Activated naive CD8-positive, alpha-beta T cell treated with anti-CD3 and anti-CD28 coated beads for 36 hours (primary cell): ENCODE data around the gene LBR. TPM values are rescaled to one million over a fixed set of nuclear protein-coding genes. Genes with fewer than 3 reads are reported as not detected.

ENCODE experiments used
- DNase-seq: peaks from one replicate; pipeline ENCODE4 v3.0.0; 2021
- H3K27ac Mint-ChIP-seq: one replicate; pipeline ENCODE4 v1.8.0; 2022; ENCODE audit warnings: mild to moderate bottlenecking, moderate library complexity, mixed read lengths
- H3K27me3 Mint-ChIP-seq: one replicate; pipeline ENCODE4 v1.8.0; 2022; ENCODE audit warnings: mild to moderate bottlenecking, mixed read lengths
- H3K36me3 Mint-ChIP-seq: one replicate; pipeline ENCODE4 v1.8.0; 2021; ENCODE audit warnings: mild to moderate bottlenecking, mixed read lengths
- H3K4me1 Mint-ChIP-seq: one replicate; pipeline ENCODE4 v1.8.0; 2021; ENCODE audit warnings: mixed read lengths
- H3K4me3 Mint-ChIP-seq: one replicate; pipeline ENCODE4 v1.8.0; 2022; ENCODE audit warnings: mild to moderate bottlenecking, moderate library complexity, mixed read lengths
- H3K9me3 Mint-ChIP-seq: one replicate; pipeline ENCODE4 v1.8.0; 2022; ENCODE audit warnings: mixed read lengths
- total RNA-seq, 2 experiments: library from RNA; stranded (reverse); gene quantifications; one replicate each; pipeline ENCODE4 v1.2.3, GENCODE V29; 2021

The LBR gene
- total RNA-seq, 2 experiments from 2014 or later: 128 to 140 TPM

DNA sequence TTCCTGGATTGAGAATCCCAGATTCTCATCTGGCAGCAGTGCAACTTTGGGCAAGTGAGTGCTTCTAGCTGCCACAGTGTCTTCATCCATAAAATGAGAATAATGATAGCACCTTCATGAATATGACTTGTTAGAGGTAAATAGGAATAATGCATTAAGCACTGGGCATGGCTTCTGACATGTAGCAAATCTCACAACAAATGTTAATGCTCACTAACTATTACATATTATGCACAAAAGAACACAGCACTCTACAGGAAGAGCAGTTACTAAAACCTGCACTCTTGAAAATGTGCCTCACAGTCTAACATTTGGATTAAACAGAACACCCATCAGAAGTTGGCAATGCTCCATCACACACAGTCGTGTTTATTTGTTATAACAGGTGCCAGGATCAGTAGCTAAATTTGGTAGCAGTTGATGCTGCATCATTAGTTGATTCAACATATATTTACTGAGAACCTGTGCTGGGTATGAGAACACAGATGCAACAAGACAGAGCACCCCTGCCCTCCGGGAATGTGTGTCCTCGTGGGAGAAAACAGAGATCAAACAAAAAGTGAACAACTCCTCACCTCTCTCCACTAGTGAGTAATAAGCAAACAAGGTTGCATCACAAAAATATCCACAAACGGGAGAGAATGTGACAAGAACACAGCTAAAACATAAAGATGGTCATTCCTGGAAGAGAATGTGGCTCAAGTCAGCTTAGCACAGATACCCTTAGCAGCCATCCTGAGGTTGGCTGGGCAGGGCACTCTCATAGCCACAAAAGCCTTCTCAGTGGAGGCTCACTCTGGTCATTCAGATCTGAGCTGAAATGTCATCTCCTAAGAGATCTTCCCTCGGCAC, 26.2 kb upstream of the LBR start:
- Mint-ChIP-seq H3K4me1 (peaks cover 32% of the 10 kb centered on the region), H3K9me3 (no peaks in the 10 kb centered on the region), H3K4me3 (peak overlapping the region; percentile 24), H3K27me3 (no peaks in the 10 kb centered on the region), H3K36me3 (no peaks in the 10 kb centered on the region), H3K27ac (peak overlapping the region; percentile 25)
- no peak for DNase-seq

- Mint-ChIP-seq H3K27me3 (no peaks in the 10 kb centered on the region), H3K4me3 (no peak overlapping the region), H3K27ac (no peak overlapping the region), H3K36me3 (no peaks in the 10 kb centered on the region), H3K9me3 (no peaks in the 10 kb centered on the region), H3K4me1 (peaks cover 32% of the 10 kb centered on the region)
- DNase-seq: no peak
These were observed 24.1 kb upstream of the LBR start for GRCh38 chr1:225451840-225452515.

DNA sequence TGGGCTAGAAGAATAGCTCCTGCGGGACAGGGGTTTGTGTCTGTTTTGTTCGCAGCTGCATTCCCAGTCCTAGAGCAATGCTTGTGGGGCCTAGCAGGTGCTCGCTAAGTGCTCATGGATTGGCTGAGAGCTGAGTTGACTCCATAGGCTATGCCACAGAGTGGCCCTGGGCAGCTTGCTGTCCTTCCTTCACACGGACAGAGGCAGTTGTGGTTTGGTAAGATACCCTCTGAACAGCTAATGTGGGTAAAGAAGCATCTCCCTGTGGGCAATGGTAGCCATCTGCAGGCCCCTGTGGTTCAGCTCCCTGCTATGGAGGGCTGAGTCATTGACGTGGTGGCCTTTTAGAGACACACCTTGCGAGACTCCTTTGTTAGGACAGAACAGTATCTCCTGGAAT, 23.5 kb upstream of the LBR start:
- Mint-ChIP-seq H3K36me3 (no peaks in the 10 kb centered on the region), H3K4me1 (peaks cover 35% of the 10 kb centered on the region), H3K4me3 (no peak overlapping the region), H3K27ac (no peak overlapping the region), H3K9me3 (no peaks in the 10 kb centered on the region), H3K27me3 (no peaks in the 10 kb centered on the region)
- DNase-seq: no peak

GRCh38 chr1:225450491-225451191, 22.8 kb upstream of the LBR start:
- no peak for DNase-seq
- H3K27ac Mint-ChIP-seq: no peak overlapping the region
- H3K36me3 Mint-ChIP-seq: no peaks in the 10 kb centered on the region
- no peaks in the 10 kb centered on the region for H3K9me3 Mint-ChIP-seq
- no peak overlapping the region for H3K4me3 Mint-ChIP-seq
- peaks cover 42% of the 10 kb centered on the region for H3K4me1 Mint-ChIP-seq
- no peaks in the 10 kb centered on the region for H3K27me3 Mint-ChIP-seq

DNA sequence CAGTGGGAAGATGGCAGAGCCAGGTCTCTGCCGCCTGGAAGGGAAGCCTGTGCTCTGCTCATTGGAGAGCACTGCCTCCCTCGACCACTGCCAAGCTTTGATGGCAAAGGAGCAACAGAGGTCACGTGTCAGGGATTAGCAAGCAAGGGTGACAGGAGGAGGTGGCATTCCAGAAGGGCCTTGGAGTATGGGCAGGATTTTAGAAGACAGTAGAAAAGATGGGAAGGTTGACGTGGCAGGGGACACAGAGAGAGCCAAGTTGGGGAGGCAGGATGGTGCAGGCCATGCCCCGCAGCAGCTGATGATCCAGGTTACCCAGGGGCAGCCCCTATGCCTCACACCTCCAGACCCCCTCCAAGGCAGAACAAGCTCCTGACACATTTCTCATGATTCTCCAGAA, 21.9 kb upstream of the LBR start:
- Mint-ChIP-seq H3K27ac (no peak overlapping the region), H3K4me1 (peaks cover 48% of the 10 kb centered on the region), H3K27me3 (no peaks in the 10 kb centered on the region), H3K4me3 (no peak overlapping the region), H3K36me3 (no peaks in the 10 kb centered on the region), H3K9me3 (no peaks in the 10 kb centered on the region)
- no peak for DNase-seq

DNA sequence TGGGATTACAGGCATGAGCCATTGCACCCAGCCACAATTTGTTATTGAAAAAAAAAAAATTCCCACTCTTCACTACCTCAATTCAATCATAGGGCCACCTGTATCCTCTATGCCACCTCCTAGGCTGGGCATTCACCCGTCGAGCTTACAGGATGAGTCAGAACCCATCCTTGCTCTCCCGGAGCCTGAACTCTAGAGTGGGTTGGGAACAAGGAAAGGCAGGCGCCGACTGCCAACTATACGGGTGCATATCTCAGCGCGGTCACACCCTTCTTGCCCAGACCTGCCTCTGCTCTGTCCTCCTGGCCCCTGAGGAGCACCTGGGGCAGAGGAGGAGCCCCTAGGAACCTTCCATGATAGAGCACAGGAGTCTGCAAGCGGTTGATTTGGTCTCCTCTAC, 21.4 kb upstream of the LBR start:
- no peak for DNase-seq
- Mint-ChIP-seq H3K27me3 (no peaks in the 10 kb centered on the region), H3K36me3 (no peaks in the 10 kb centered on the region), H3K4me3 (no peak overlapping the region), H3K4me1 (peaks cover 48% of the 10 kb centered on the region), H3K9me3 (no peaks in the 10 kb centered on the region), H3K27ac (no peak overlapping the region)

DNA sequence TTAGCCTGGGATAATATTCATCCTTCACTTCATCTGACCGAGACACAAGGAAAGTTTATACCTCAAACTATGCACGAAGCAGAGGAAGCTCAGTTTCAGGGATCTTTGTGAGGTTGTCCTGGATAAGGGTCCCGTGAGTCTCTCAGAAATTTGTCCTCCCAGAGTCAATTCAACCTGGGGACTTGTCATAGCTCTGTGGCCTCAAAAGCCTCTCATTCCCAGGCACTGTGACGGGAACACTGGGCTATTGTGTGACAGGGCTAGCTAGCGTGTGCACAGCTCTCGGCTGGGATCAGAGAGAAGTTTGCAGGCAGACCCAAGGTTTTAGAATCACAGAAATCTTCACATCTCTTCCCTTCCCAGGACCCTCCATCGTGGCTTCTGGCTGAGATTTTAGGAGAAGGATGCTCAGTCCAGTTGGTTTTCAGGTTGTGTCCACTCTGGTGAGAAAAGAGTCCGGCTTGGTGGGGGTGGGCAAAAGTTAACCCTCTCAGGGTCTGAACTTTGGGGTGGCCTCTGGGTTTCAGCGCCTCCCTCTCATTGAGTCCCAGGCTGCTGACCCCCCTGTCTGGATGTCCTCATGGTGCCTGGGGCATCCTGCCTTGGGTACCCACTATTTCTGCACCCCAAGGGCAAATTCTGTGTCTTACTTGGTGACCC, 20.4 kb upstream of the LBR start:
- H3K4me3 Mint-ChIP-seq: no peak overlapping the region
- no peaks in the 10 kb centered on the region for H3K36me3 Mint-ChIP-seq
- H3K27me3 Mint-ChIP-seq: no peaks in the 10 kb centered on the region
- no peak for DNase-seq
- H3K27ac Mint-ChIP-seq: no peak overlapping the region
- H3K4me1 Mint-ChIP-seq: peaks cover 45% of the 10 kb centered on the region
- no peaks in the 10 kb centered on the region for H3K9me3 Mint-ChIP-seq

DNA sequence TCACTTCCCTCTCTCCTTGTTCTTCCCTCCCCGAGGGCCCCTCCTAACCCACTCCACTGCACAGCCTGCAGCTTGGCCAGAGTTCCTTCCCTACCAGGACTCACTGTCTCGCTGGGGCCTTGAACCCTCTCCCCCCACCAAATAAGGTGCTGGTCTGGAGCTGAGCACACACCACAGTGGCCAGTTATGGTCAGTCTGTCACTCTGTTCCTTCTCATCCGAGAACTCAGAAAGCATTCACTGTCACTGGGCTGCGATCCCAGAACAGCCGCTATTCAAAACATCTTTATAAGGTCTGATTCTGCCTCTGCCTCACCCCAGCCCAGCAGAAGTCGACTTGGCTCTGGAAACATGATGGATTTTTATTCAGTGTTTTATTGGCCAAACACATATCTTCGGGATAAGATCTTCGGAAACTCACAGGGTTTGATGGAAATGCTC, 19.8 kb upstream of the LBR start:
- DNase-seq: no peak
- Mint-ChIP-seq H3K27me3 (no peaks in the 10 kb centered on the region), H3K4me3 (no peak overlapping the region), H3K4me1 (peaks cover 50% of the 10 kb centered on the region), H3K9me3 (no peaks in the 10 kb centered on the region), H3K36me3 (no peaks in the 10 kb centered on the region), H3K27ac (no peak overlapping the region)

GRCh38 chr1:225446981-225447615, 19.3 kb upstream of the LBR start:
- Mint-ChIP-seq H3K36me3 (no peaks in the 10 kb centered on the region), H3K9me3 (no peaks in the 10 kb centered on the region), H3K4me1 (peaks cover 54% of the 10 kb centered on the region), H3K27ac (no peak overlapping the region), H3K4me3 (no peak overlapping the region), H3K27me3 (no peaks in the 10 kb centered on the region)
- DNase-seq: no peak

GRCh38 chr1:225446595-225446960, 18.7 kb upstream of the LBR start:
- H3K4me1 Mint-ChIP-seq: peaks cover 59% of the 10 kb centered on the region
- no peak for DNase-seq
- H3K4me3 Mint-ChIP-seq: no peak overlapping the region

DNA sequence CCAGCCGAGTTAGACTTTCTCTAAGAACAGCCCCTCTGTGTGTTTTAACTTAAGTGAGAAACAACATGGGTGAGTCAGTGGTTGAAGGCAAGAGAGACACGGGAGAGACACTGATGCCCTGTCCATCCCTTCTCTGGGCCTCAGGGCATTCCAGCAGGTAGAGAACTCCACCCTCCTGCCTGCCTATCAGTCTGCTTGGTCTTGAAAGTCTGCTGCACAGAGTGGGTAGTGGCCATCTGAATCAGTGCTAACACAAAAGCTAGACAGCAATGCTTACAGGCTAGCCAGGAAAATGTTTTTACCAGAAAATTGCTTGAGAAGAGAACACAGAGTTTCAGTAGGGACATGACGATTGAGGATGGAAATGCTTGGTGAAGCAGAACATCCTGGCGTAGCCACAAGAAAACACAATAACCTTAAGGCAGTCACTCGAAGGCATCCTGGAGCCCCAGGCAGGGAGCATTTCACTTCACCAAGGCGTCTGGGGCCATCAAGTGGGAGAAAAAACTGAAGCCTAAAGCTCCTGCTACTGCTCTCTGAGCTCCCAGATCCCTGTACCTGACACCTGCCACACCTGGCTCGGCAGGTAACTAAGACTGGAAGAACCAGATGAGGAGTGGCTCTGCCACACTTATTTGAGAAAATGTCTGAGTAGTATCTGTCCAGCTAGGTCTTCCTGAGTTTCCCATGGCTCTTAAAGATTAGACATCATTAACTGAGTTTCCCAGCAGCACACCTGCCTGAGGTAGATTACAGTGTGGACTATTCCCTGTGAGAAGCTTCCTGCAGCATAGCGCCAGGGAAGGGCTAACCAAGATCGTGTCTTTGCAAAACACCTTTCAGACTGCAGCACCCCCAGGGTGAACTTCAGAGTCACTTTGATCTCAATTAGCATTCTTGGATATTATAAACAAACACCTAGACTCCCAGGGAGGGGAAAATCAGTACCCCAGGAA, 18.1 kb upstream of the LBR start:
- Mint-ChIP-seq H3K4me1 (peaks cover 59% of the 10 kb centered on the region), H3K9me3 (no peaks in the 10 kb centered on the region), H3K4me3 (peak overlapping the region; percentile 64), H3K27me3 (no peaks in the 10 kb centered on the region), H3K27ac (peak overlapping the region; percentile 94), H3K36me3 (no peaks in the 10 kb centered on the region)
- no peak for DNase-seq

More at GRCh38 chr1:225446595-225446960, 18.7 kb upstream of the LBR start:
- Mint-ChIP-seq H3K36me3 (no peaks in the 10 kb centered on the region), H3K27me3 (no peaks in the 10 kb centered on the region), H3K27ac (no peak overlapping the region), H3K9me3 (no peaks in the 10 kb centered on the region)

GRCh38 chr1:225442123-225442505, 14.3 kb upstream of the LBR start:
- DNase-seq: no peak
- Mint-ChIP-seq H3K27ac (peak overlapping the region; percentile 32), H3K4me1 (peaks cover 53% of the 10 kb centered on the region), H3K4me3 (no peak overlapping the region), H3K9me3 (no peaks in the 10 kb centered on the region), H3K36me3 (no peaks in the 10 kb centered on the region), H3K27me3 (no peaks in the 10 kb centered on the region)

DNA sequence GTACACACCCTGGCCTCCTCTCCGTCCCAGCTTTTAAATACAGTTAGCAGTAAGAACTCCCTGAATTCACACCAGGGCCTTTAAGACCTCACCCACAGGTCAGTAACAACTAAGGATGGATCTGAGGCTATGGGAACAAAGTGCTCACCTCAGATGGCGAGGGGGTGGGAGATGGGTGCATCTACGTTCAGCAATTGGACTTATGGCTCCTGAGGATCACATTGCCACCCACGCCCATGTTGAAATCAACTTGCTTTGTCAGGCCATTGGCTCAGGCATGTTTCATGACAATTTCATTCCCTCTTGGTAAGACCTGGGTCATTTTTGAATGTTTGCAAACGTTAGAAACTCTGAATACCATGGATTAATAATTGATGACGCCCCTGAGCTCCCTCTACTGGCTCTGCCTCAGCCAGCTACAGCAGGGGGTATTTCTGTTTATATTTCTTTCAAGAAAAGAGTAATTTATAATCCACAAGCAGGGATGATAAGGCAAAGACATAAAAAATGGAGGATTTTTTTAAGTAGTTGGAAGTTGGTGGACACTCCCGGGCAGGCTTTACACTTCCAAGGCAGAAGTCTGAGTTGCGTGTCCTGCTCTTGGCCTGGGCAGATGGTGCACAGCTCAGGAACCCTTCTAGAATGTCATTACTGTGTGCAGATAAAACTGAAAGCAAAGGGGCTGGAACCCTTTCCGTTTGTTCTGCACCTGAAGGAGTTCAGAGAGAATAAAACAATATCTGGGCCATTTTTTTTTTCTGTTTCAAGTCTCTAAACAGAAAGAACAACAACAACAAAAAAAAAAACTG, 13.7 kb upstream of the LBR start:
- no peaks in the 10 kb centered on the region for H3K9me3 Mint-ChIP-seq
- no peaks in the 10 kb centered on the region for H3K27me3 Mint-ChIP-seq
- peaks cover 51% of the 10 kb centered on the region for H3K4me1 Mint-ChIP-seq
- no peaks in the 10 kb centered on the region for H3K36me3 Mint-ChIP-seq
- peak overlapping the region; percentile 23 for H3K4me3 Mint-ChIP-seq
- H3K27ac Mint-ChIP-seq: peak overlapping the region; percentile 66
- no peak for DNase-seq
